Tibial artery (tissue), 4 donors: Measurements from ENCODE around the gene FBXL7.

ENCODE experiments used
- DNase-seq, 2 donors: peaks; one replicate each; pipeline ENCODE4 v3.0.0-alpha.2; 2019
- H3K27ac ChIP-seq, 2 donors: fragments of 200-600 bp; sonication (generic) in 1 of 2; 1 replicate in 1 of 2; 2 replicates in 1 of 2; pipeline ENCODE4 v1.5.1; 2018 to 2019; ENCODE audit warnings: mild to moderate bottlenecking in 1 of 2
- H3K27me3 ChIP-seq, 2 donors: fragments of 200-600 bp; sonication (generic) in 1 of 2; one replicate each; pipeline versions ENCODE4 v1.5.1 to v1.6.0; 2016 to 2019
- H3K36me3 ChIP-seq, 3 donors: fragments of 200-600 bp; sonication (generic) in 2 of 3; one replicate each; pipeline ENCODE4 v1.5.1; 2016 to 2019; ENCODE audit warnings: mild to moderate bottlenecking in 2 of 3
- H3K4me1 ChIP-seq, 4 donors: fragments of 200-600 bp; sonication (generic) in 2 of 4; 1 replicate in 3 of 4; 2 replicates in 1 of 4; pipeline ENCODE4 v1.5.1; 2016 to 2019
- H3K4me3 ChIP-seq, 2 donors: fragments of 200-600 bp; sonication (generic) in 1 of 2; 1 replicate in 1 of 2; 2 replicates in 1 of 2; pipeline ENCODE4 v1.5.1; 2018 to 2019; ENCODE audit warnings: mild to moderate bottlenecking in 2 of 2
- H3K9me3 ChIP-seq, 3 donors: fragments of 200-600 bp; sonication (generic) in 1 of 3; one replicate each; pipeline ENCODE4 v1.5.1; 2016 to 2019
- CTCF ChIP-seq, 2 experiments: fragments of 200-600 bp in 1 of 2; fragments of 450-650 bp in 1 of 2; IDR thresholded peaks; one replicate each; pipeline ENCODE4 v1.5.1; 2017 to 2019; ENCODE audit warnings: antibody characterized with exemption in 2 of 2, mild to moderate bottlenecking in 1 of 2, moderate library complexity in 1 of 2
- intact Hi-C: fragments of 100-400 bp; cut with DNase I; formaldehyde crosslinking; loops from one replicate; pipeline ENCODE4 v1.15.0; 2023; ENCODE audit warnings: low total_unique reads

The FBXL7 gene

GRCh38 chr5:15926586-15926985, 426.6 kb downstream of the FBXL7 start:
- intact Hi-C loops: no loop called here
- DNase-seq: no peak
- no peaks in the 10 kb centered on the region for H3K9me3 ChIP-seq
- no peak overlapping the region for H3K27ac ChIP-seq
- H3K4me3 ChIP-seq: no peak overlapping the region
- no peaks in the 10 kb centered on the region for H3K4me1 ChIP-seq
- peaks cover 7 to 13% (median 8%) of the 10 kb centered on the region in 3 donors for H3K36me3 ChIP-seq
- TF ChIP-seq CTCF (IDR thresholded peaks at IDR 0.05): no peak
- no peaks in the 10 kb centered on the region for H3K27me3 ChIP-seq

GRCh38 chr5:15927710-15928380, 427.9 kb downstream of the FBXL7 start:
- DNase-seq: no peak
- no peaks in the 10 kb centered on the region for H3K4me1 ChIP-seq
- no peak for TF ChIP-seq CTCF (IDR thresholded peaks at IDR 0.05)
- H3K27ac ChIP-seq: no peak overlapping the region
- intact Hi-C loops: no loop called here
- H3K9me3 ChIP-seq: no peaks in the 10 kb centered on the region
- H3K36me3 ChIP-seq: peaks cover 7 to 13% (median 8%) of the 10 kb centered on the region in 3 donors
- H3K4me3 ChIP-seq: no peak overlapping the region
- no peaks in the 10 kb centered on the region for H3K27me3 ChIP-seq

GRCh38 chr5:15929611-15930263, 429.8 kb downstream of the FBXL7 start:
- Histone ChIP-seq H3K36me3 (peaks cover 7 to 13% (median 9%) of the 10 kb centered on the region in 3 donors), H3K4me3 (no peak overlapping the region), H3K9me3 (no peaks in the 10 kb centered on the region), H3K4me1 (no peaks in the 10 kb centered on the region), H3K27me3 (no peaks in the 10 kb centered on the region), H3K27ac (no peak overlapping the region)
- no peak for DNase-seq
- no peak for TF ChIP-seq CTCF (IDR thresholded peaks at IDR 0.05)
- intact Hi-C loops: no loop called here

- no peaks in the 10 kb centered on the region for H3K4me1 ChIP-seq
- H3K36me3 ChIP-seq: peaks cover 22 to 28% (median 24%) of the 10 kb centered on the region in 3 donors
- H3K4me3 ChIP-seq: no peak overlapping the region
- no peaks in the 10 kb centered on the region for H3K27me3 ChIP-seq
- H3K9me3 ChIP-seq: peaks cover 0 to 5% (median 0%) of the 10 kb centered on the region in 3 donors
- H3K27ac ChIP-seq: no peak overlapping the region
- no peak for DNase-seq
- no peak for TF ChIP-seq CTCF (IDR thresholded peaks at IDR 0.05)
- intact Hi-C loops: no loop called here
These were observed 432.1 kb downstream of the FBXL7 start for GRCh38 chr5:15932066-15932465.

GRCh38 chr5:15933259-15934207, 433.6 kb downstream of the FBXL7 start:
- no peaks in the 10 kb centered on the region for H3K4me1 ChIP-seq
- no peaks in the 10 kb centered on the region for H3K27me3 ChIP-seq
- DNase-seq: no peak
- peaks cover 23 to 34% (median 31%) of the 10 kb centered on the region in 3 donors for H3K36me3 ChIP-seq
- H3K9me3 ChIP-seq: peaks cover 0 to 5% (median 0%) of the 10 kb centered on the region in 3 donors
- no peak overlapping the region for H3K4me3 ChIP-seq
- no peak overlapping the region for H3K27ac ChIP-seq
- intact Hi-C loops: no loop called here
- TF ChIP-seq CTCF (IDR thresholded peaks at IDR 0.05): no peak
